Measurements from ENCODE around the gene CCDC187.

- TF ChIP-seq, protein P1, sequence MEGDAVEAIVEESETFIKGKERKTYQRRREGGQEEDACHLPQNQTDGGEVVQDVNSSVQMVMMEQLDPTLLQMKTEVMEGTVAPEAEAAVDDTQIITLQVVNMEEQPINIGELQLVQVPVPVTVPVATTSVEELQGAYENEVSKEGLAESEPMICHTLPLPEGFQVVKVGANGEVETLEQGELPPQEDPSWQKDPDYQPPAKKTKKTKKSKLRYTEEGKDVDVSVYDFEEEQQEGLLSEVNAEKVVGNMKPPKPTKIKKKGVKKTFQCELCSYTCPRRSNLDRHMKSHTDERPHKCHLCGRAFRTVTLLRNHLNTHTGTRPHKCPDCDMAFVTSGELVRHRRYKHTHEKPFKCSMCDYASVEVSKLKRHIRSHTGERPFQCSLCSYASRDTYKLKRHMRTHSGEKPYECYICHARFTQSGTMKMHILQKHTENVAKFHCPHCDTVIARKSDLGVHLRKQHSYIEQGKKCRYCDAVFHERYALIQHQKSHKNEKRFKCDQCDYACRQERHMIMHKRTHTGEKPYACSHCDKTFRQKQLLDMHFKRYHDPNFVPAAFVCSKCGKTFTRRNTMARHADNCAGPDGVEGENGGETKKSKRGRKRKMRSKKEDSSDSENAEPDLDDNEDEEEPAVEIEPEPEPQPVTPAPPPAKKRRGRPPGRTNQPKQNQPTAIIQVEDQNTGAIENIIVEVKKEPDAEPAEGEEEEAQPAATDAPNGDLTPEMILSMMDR (conservative IDR thresholded peaks at IDR 0.05): no peak
- TF ChIP-seq ZFX (IDR thresholded peaks at IDR 0.05): no peak
Measured at GRCh38 chr9:136304981-136305380, 1.1 kb upstream of the CCDC187 start.
